ENCODE measurements around the gene YPEL4. TPM values are rescaled to one million over a fixed set of nuclear protein-coding genes. Genes with fewer than 3 reads are reported as not detected.

The YPEL4 gene
- total RNA-seq, 1 experiment from 2014 or later, result 0.04 TPM

DNA sequence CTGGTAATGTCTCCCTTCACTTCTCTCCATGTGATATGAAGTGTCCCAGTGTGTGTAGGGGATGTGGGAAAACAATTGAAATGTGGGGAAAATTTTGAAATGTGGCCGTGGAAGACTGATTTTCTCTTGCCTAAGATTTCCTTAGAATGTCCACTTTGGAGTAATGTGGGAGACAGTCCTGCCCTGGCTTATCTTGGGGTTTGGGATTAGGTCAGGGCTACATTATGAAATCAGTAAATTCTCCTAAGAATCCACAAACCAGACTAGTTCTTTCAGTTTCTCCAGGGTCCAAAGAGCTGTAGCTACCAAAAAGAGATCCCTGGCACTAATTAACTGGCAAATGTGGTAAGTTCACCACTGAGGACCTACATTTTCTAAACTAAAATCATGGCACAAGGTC is 22.8 kb downstream of the YPEL4 start:
- Histone ChIP-seq H3K36me3 (no peaks in the 10 kb centered on the region), H3K4me3 (no peak overlapping the region), H3K27me3 (no peaks in the 10 kb centered on the region), H3K4me1 (peaks cover 24% of the 10 kb centered on the region), H3K27ac (no peak overlapping the region), H3K9me3 (replicated peaks) (no peaks in the 10 kb centered on the region)
- DNase-seq, result no peak

GRCh38 chr11:57624864-57625263 is 24.8 kb downstream of the YPEL4 start:
- H3K4me3 ChIP-seq, result no peak overlapping the region
- no peak for DNase-seq
- H3K27me3 ChIP-seq, result no peaks in the 10 kb centered on the region
- H3K36me3 ChIP-seq, result no peaks in the 10 kb centered on the region
- peaks cover 11% of the 10 kb centered on the region for H3K4me1 ChIP-seq
- no peak overlapping the region for H3K27ac ChIP-seq
- peaks cover 9% of the 10 kb centered on the region; the same call in 1 of the 2 replicates for H3K9me3 ChIP-seq (replicated peaks)

DNA sequence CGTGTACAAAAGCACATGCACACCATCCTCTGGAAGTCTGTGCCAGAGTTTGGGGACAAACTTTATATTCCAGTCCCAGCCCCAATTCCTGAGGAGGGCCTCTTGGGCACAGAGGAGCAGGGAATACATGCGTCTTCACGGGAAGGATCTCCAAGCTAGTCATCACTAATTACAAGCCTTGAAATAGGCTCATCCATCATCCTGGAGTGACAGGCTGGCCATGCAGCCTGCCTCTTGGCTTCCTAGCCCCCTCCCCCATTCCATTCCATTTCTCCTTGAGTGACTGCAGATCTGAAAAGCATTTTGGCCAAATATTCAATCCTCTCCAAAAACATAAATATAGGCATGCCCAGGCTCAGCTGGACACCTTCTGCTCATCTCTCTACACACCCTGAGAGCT is 27.4 kb downstream of the YPEL4 start:
- Histone ChIP-seq H3K27me3 (no peaks in the 10 kb centered on the region), H3K4me3 (no peak overlapping the region), H3K4me1 (no peaks in the 10 kb centered on the region), H3K27ac (no peak overlapping the region), H3K9me3 (replicated peaks) (peaks cover 10% of the 10 kb centered on the region; the same call in 1 of the 2 replicates), H3K36me3 (no peaks in the 10 kb centered on the region)
- no peak for DNase-seq

DNA sequence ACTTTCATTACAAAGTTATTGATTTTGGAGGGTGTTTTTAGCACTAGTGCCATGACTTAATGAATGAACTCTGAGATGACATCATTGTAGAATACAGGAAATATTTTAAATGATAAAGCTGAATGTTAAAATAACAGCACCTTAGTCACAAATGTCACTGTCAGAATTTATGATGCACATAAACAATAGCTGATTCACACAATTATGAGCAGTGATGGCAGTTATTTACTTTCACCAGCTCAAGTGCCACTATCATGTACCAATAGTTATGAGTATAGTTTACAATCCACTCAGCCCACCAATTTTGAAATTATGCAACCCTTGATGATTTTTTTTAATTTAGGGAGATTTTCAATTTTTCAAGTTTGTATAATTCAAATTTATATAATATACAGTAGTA is 29.2 kb downstream of the YPEL4 start:
- Histone ChIP-seq H3K9me3 (replicated peaks) (peaks cover 10% of the 10 kb centered on the region; the same call in 1 of the 2 replicates), H3K27me3 (no peaks in the 10 kb centered on the region)

GRCh38 chr11:57619331-57619730 is 30.4 kb downstream of the YPEL4 start:
- H3K9me3 ChIP-seq (replicated peaks), result peaks cover 10% of the 10 kb centered on the region; the same call in 1 of the 2 replicates
- no peaks in the 10 kb centered on the region for H3K36me3 ChIP-seq
- no peak overlapping the region for H3K4me3 ChIP-seq
- H3K27me3 ChIP-seq, result no peaks in the 10 kb centered on the region
- no peak overlapping the region for H3K27ac ChIP-seq
- no peak for DNase-seq
- no peaks in the 10 kb centered on the region for H3K4me1 ChIP-seq

More for the DNA sequence above, 29.2 kb downstream of the YPEL4 start:
- Histone ChIP-seq H3K36me3 (no peaks in the 10 kb centered on the region), H3K4me3 (no peak overlapping the region), H3K27ac (no peak overlapping the region), H3K4me1 (no peaks in the 10 kb centered on the region)
- DNase-seq, result no peak

DNA sequence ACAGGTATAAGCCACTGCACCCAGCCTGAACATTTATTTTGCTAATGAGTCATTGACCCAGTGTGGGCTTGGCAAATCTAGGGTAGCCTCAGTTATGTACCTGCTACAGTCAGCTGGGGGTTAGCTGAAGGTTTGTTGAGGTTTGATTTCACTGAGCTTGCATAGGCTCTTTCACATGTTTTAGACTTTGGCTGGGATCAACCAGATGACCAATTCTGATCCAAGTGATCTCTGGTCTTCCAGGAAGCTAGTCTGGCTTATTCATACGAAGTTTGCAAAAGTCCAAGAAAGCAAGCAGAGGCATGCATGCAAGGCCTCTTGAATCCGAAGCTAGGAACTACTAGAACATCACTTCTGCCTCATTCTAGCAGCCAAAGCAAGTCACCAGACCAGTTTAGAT is 31.3 kb downstream of the YPEL4 start:
- H3K27me3 ChIP-seq, result no peaks in the 10 kb centered on the region
- H3K36me3 ChIP-seq, result no peaks in the 10 kb centered on the region
- DNase-seq, result no peak
- no peak overlapping the region for H3K27ac ChIP-seq
- H3K4me1 ChIP-seq, result no peaks in the 10 kb centered on the region
- H3K9me3 ChIP-seq (replicated peaks), result peaks cover 10% of the 10 kb centered on the region; the same call in 1 of the 2 replicates
- no peak overlapping the region for H3K4me3 ChIP-seq

DNA sequence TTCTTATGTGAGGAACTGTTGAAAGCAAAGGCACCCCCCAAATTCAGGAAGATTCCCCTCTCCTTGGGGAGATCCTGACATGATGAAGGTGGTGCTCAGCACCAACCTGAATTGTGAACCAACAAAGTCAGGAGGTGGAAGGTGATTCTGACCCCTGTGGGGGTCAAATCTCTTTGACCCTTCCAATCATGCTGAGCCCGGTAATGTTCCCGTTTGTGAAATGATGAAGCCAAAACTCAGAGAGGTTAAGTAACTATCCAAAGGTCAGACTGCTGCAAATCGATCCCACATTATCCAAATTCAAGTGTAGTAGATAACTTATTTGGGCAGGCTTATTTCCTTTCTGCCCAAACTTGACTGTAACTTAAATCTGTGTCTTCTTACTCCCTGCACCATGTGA is 33.1 kb downstream of the YPEL4 start:
- Histone ChIP-seq H3K27me3 (no peaks in the 10 kb centered on the region), H3K4me3 (no peak overlapping the region), H3K4me1 (no peaks in the 10 kb centered on the region), H3K27ac (no peak overlapping the region), H3K36me3 (no peaks in the 10 kb centered on the region), H3K9me3 (replicated peaks) (peaks cover 10% of the 10 kb centered on the region; the same call in 1 of the 2 replicates)
- no peak for DNase-seq

DNA sequence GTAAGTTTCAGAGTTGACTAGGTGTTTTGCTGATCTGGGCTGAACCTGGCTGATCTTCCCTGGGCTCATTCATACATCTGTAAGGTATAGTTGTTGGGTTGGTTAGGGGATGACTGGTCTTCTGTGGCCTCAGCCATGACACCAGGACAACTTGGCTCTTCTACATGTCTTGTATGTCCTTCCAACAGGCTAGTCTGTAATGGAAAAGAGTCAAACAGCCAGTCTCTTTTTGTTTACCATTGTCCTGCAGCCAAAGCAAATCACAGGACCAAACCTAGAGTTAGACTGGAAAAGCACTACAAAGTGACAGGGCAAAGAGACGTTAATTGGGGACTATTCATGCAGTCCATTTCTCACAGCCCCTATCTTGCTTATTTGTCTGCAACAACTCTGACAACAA is 34.4 kb downstream of the YPEL4 start:
- DNase-seq, result no peak

DNA sequence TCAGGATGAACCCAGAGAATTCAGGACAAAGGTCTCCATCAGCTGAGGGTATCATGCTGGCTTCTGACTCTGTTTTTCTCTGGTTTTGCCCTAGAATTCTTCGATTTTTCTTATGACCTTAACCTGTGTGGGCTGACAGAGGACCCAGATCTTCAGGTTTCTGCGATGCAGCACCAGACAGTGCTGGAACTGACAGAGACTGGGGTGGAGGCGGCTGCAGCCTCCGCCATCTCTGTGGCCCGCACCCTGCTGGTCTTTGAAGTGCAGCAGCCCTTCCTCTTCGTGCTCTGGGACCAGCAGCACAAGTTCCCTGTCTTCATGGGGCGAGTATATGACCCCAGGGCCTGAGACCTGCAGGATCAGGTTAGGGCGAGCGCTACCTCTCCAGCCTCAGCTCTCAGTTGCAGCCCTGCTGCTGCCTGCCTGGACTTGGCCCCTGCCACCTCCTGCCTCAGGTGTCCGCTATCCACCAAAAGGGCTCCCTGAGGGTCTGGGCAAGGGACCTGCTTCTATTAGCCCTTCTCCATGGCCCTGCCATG is 35.4 kb downstream of the YPEL4 start:
- DNase-seq, result no peak
- H3K9me3 ChIP-seq (replicated peaks), result no peaks in the 10 kb centered on the region
- no peaks in the 10 kb centered on the region for H3K36me3 ChIP-seq
- no peak overlapping the region for H3K27ac ChIP-seq
- no peaks in the 10 kb centered on the region for H3K27me3 ChIP-seq
- H3K4me3 ChIP-seq, result no peak overlapping the region
- H3K4me1 ChIP-seq, result no peaks in the 10 kb centered on the region

More for the DNA sequence above, 34.4 kb downstream of the YPEL4 start:
- H3K36me3 ChIP-seq, result no peaks in the 10 kb centered on the region
- H3K4me3 ChIP-seq, result no peak overlapping the region
- no peaks in the 10 kb centered on the region for H3K4me1 ChIP-seq
- H3K9me3 ChIP-seq (replicated peaks), result peaks cover 4% of the 10 kb centered on the region; the same call in 1 of the 2 replicates
- no peak overlapping the region for H3K27ac ChIP-seq
- H3K27me3 ChIP-seq, result no peaks in the 10 kb centered on the region

- H3K27ac ChIP-seq, result no peak overlapping the region
- peaks cover 3% of the 10 kb centered on the region; the same call in 1 of the 2 replicates for H3K36me3 ChIP-seq
- no peaks in the 10 kb centered on the region for H3K27me3 ChIP-seq
- no peak overlapping the region for H3K4me3 ChIP-seq
- no peak for DNase-seq
- H3K4me1 ChIP-seq, result no peaks in the 10 kb centered on the region
- H3K9me3 ChIP-seq (replicated peaks), result no peaks in the 10 kb centered on the region
Observed at GRCh38 chr11:57610170-57610569, 39.5 kb downstream of the YPEL4 start.

DNA sequence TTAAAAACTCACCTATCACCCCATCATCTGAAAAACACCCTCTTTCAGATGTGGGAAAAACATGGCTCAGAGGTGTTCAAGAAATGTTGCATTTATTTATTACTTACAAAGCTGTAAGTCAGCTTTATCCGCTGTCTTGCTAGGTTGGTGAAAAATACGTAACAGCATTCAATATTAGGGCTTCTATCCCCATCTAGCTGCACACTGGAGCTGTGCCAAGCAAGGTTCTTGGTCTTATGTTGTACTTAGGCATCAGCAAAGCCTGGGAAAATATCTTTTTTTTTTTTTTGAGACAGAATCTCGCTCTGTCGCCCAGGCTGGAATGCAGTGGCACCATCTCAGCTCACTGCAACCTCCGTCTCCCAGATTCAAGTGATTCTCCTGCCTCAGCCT is 44.7 kb downstream of the YPEL4 start:
- H3K36me3 ChIP-seq, result peaks cover 3% of the 10 kb centered on the region; the same call in 1 of the 2 replicates
- DNase-seq, result no peak
- H3K4me1 ChIP-seq, result peaks cover 3% of the 10 kb centered on the region; the same call in 1 of the 2 replicates

DNA sequence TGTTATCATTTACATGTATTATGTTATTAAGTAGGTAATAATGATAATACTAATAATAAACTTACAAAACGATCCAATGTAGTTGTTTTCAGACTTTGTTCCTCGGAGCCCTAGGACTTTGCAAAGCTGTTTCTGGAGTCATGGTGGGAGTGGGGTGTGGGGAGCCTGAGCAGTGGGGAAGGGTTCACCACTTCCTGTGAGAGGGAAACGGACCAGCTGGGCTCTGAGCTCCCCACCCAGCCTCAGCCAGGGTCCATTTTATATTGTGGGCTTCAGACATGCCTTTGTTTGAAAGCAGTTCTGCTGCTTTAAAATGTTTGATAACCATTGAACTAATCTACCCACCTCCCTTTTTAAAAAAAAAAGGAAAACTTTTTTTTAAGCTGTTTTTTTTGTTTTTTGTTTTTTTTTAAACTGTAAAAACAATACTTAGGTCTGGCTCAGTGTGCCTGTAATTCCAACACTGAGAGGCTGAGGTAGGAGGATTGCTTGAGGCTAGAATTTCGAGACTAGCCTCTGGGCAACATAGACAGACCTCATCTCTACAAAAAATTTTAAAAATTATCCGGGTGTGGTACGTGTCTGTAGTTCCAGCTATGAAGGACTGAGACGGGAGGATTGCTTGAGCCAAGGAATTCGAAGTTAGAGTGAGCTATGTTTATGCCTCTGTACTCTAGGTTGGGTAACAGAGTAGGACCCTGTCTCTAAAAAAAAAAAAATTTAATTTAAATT is 45.2 kb downstream of the YPEL4 start:
- peaks cover 3% of the 10 kb centered on the region; the same call in 1 of the 2 replicates for H3K4me1 ChIP-seq
- peaks cover 3% of the 10 kb centered on the region; the same call in 1 of the 2 replicates for H3K36me3 ChIP-seq
- peak; percentile 32 to 46 for DNase-seq
- no peak overlapping the region for H3K4me3 ChIP-seq
- no peaks in the 10 kb centered on the region for H3K9me3 ChIP-seq (replicated peaks)
- H3K27me3 ChIP-seq, result no peaks in the 10 kb centered on the region
- H3K27ac ChIP-seq, result no peak overlapping the region

More for the DNA sequence above, 44.7 kb downstream of the YPEL4 start:
- Histone ChIP-seq H3K9me3 (replicated peaks) (no peaks in the 10 kb centered on the region), H3K4me3 (no peak overlapping the region), H3K27me3 (no peaks in the 10 kb centered on the region), H3K27ac (no peak overlapping the region)

GRCh38 chr11:57601297-57601696 is 48.4 kb downstream of the YPEL4 start:
- Histone ChIP-seq H3K27me3 (no peaks in the 10 kb centered on the region), H3K4me3 (no peak overlapping the region), H3K27ac (no peak overlapping the region), H3K9me3 (replicated peaks) (no peaks in the 10 kb centered on the region), H3K4me1 (peaks cover 15% of the 10 kb centered on the region), H3K36me3 (no peaks in the 10 kb centered on the region)
- DNase-seq, result no peak

- no peak overlapping the region for H3K27ac ChIP-seq
Observed at GRCh38 chr11:57599381-57599780, 50.3 kb downstream of the YPEL4 start.

DNA sequence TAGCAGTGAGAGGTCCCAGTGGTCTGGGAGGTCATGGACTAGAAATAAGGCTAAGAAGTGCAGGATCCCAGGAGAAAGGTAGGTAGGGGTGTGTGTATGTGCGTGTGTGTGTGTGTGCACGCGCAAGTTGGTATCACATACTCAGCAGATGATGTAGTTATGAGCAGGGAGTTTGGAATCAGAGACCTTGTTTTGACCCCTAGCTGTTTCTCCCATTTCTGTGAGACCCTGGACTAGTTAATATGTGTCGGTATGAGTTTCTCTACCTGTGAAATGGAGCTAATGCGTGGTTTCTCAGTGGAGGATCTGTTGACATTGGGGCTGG is 50.9 kb downstream of the YPEL4 start:
- Histone ChIP-seq H3K27me3 (no peaks in the 10 kb centered on the region), H3K36me3 (no peaks in the 10 kb centered on the region), H3K4me3 (no peak overlapping the region; the same call in 1 of the 2 replicates), H3K27ac (no peak overlapping the region), H3K4me1 (peaks cover 16% of the 10 kb centered on the region), H3K9me3 (replicated peaks) (no peaks in the 10 kb centered on the region)
- no peak for DNase-seq

More at GRCh38 chr11:57599381-57599780, 50.3 kb downstream of the YPEL4 start:
- no peaks in the 10 kb centered on the region for H3K36me3 ChIP-seq
- no peaks in the 10 kb centered on the region for H3K9me3 ChIP-seq (replicated peaks)
- no peak for DNase-seq
- H3K27me3 ChIP-seq, result no peaks in the 10 kb centered on the region
- H3K4me3 ChIP-seq, result no peak overlapping the region
- H3K4me1 ChIP-seq, result peaks cover 19% of the 10 kb centered on the region
